ENCODE results near the gene CDH2. TPM values are rescaled to one million over a fixed set of nuclear protein-coding genes. Genes with fewer than 3 reads are reported as not detected.

Gene CDH2
- total RNA-seq, 4 donors from 2014 or later = 9.8 to 52.9 (median 17.8) TPM

GRCh38 chr18:28081516-28081915, 95.4 kb downstream of the CDH2 start:
- Histone ChIP-seq H3K27ac (no peak overlapping the region), H3K9me3 (no peaks in the 10 kb centered on the region), H3K4me3 (no peak overlapping the region), H3K36me3 (no peaks in the 10 kb centered on the region), H3K27me3 (no peaks in the 10 kb centered on the region), H3K4me1 (no peaks in the 10 kb centered on the region)
- no peak for TF ChIP-seq EP300 (IDR thresholded peaks at IDR 0.05)
- TF ChIP-seq POLR2AphosphoS5 (IDR thresholded peaks at IDR 0.05) = no peak
- TF ChIP-seq, protein P1, sequence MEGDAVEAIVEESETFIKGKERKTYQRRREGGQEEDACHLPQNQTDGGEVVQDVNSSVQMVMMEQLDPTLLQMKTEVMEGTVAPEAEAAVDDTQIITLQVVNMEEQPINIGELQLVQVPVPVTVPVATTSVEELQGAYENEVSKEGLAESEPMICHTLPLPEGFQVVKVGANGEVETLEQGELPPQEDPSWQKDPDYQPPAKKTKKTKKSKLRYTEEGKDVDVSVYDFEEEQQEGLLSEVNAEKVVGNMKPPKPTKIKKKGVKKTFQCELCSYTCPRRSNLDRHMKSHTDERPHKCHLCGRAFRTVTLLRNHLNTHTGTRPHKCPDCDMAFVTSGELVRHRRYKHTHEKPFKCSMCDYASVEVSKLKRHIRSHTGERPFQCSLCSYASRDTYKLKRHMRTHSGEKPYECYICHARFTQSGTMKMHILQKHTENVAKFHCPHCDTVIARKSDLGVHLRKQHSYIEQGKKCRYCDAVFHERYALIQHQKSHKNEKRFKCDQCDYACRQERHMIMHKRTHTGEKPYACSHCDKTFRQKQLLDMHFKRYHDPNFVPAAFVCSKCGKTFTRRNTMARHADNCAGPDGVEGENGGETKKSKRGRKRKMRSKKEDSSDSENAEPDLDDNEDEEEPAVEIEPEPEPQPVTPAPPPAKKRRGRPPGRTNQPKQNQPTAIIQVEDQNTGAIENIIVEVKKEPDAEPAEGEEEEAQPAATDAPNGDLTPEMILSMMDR (IDR thresholded peaks at IDR 0.05) = no peak
- TF ChIP-seq POLR2A (IDR thresholded peaks at IDR 0.05) = no peak
- 71 to 78% methylated on average over 2 of the region's 2 CpGs for WGBS, 2 donors (ENCODE audit: low coverage in 1 of 2)
- ATAC-seq = no peak

- H3K4me3 ChIP-seq = no peak overlapping the region
- no peaks in the 10 kb centered on the region for H3K36me3 ChIP-seq
- H3K27me3 ChIP-seq = no peaks in the 10 kb centered on the region
- TF ChIP-seq EP300 (IDR thresholded peaks at IDR 0.05) = no peak
- TF ChIP-seq POLR2A (IDR thresholded peaks at IDR 0.05) = no peak
- TF ChIP-seq POLR2AphosphoS5 (IDR thresholded peaks at IDR 0.05) = no peak
- H3K27ac ChIP-seq = no peak overlapping the region
- H3K9me3 ChIP-seq = no peaks in the 10 kb centered on the region
- 50 to 67% methylated on average over 1 of the region's 1 CpG for WGBS, 2 donors (ENCODE audit: low coverage in 1 of 2)
- ATAC-seq = no peak
- no peaks in the 10 kb centered on the region for H3K4me1 ChIP-seq
Measured at GRCh38 chr18:28080876-28081300, 96.0 kb downstream of the CDH2 start.

DNA sequence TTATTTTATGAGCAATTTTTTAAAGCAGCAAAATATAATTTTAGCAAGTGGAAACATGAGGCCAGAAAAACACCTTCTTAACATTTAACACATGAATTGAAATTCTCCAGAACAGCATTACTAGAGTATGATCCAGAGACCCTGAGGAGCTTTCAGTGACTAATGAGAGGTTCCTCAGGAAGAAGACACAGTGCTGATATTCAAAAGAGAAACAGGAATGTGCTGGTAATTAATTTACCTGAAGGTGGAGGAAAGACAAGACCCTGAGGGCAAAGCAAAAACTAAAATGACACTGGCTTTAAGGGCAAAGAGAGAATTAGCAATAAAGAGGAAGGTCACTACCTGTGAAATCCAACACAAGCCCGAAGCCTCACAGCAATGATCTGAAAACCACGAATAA, 97.0 kb downstream of the CDH2 start:
- no peak overlapping the region for H3K4me3 ChIP-seq
- TF ChIP-seq POLR2A (IDR thresholded peaks at IDR 0.05) = no peak
- TF ChIP-seq EP300 (IDR thresholded peaks at IDR 0.05) = no peak
- TF ChIP-seq, protein P1 (IDR thresholded peaks at IDR 0.05) = no peak
- no peak for TF ChIP-seq POLR2AphosphoS5 (IDR thresholded peaks at IDR 0.05)
- 51 to 92% methylated on average over 2 of the region's 2 CpGs for WGBS, 2 donors (ENCODE audit: low coverage in 1 of 2)
- no peaks in the 10 kb centered on the region for H3K9me3 ChIP-seq
- H3K27ac ChIP-seq = no peak overlapping the region
- no peaks in the 10 kb centered on the region for H3K4me1 ChIP-seq
- H3K36me3 ChIP-seq = no peaks in the 10 kb centered on the region
- H3K27me3 ChIP-seq = no peaks in the 10 kb centered on the region
- ATAC-seq = no peak

- Histone ChIP-seq H3K36me3 (no peaks in the 10 kb centered on the region), H3K4me3 (no peak overlapping the region), H3K27ac (no peak overlapping the region), H3K27me3 (no peaks in the 10 kb centered on the region), H3K9me3 (no peaks in the 10 kb centered on the region), H3K4me1 (no peaks in the 10 kb centered on the region)
- ATAC-seq = no peak
- TF ChIP-seq, protein P1 (IDR thresholded peaks at IDR 0.05) = no peak
- TF ChIP-seq POLR2AphosphoS5 (IDR thresholded peaks at IDR 0.05) = no peak
- no peak for TF ChIP-seq EP300 (IDR thresholded peaks at IDR 0.05)
- WGBS, 2 donors (ENCODE audit: low coverage in 1 of 2) = 12 to 35% methylated on average over 2 of the region's 2 CpGs
Measured at GRCh38 chr18:28078849-28079248, 98.1 kb downstream of the CDH2 start.

- H3K36me3 ChIP-seq = no peaks in the 10 kb centered on the region
- H3K27ac ChIP-seq = no peak overlapping the region
- ATAC-seq = no peak
- H3K9me3 ChIP-seq = no peaks in the 10 kb centered on the region
- WGBS, 2 donors (ENCODE audit: low coverage in 1 of 2) = 74 to 79% methylated on average over 4 of the region's 4 CpGs
- no peaks in the 10 kb centered on the region for H3K4me1 ChIP-seq
- no peak for TF ChIP-seq EP300 (IDR thresholded peaks at IDR 0.05)
- TF ChIP-seq POLR2A (IDR thresholded peaks at IDR 0.05) = no peak
- no peak for TF ChIP-seq POLR2AphosphoS5 (IDR thresholded peaks at IDR 0.05)
- TF ChIP-seq, protein P1 (IDR thresholded peaks at IDR 0.05) = no peak
- H3K27me3 ChIP-seq = no peaks in the 10 kb centered on the region
- H3K4me3 ChIP-seq = no peak overlapping the region
Measured at GRCh38 chr18:28078298-28078697, 98.6 kb downstream of the CDH2 start.

All from gastroesophageal sphincter (tissue), 4 donors.